DOHH2 (cell line): ENCODE measurements around the gene TFR2.

ENCODE experiments used
- EZH2phosphoT487 ChIP-seq: fragments of 200-600 bp; sonication (generic); IDR thresholded peaks from 2 replicates; pipeline ENCODE4 v1.6.1; 2017; ENCODE audit warnings: borderline replicate concordance, mild to moderate bottlenecking, antibody characterized with exemption, low read length, moderate library complexity, mixed read lengths
- TF ChIP-seq, protein P1 (sequence below): fragments of 200-600 bp; sonication (generic); IDR thresholded peaks from one replicate; pipeline ENCODE4 v1.5.1; 2014; ENCODE audit warnings: antibody characterized with exemption, mild to moderate bottlenecking, low read depth, low read length; ENCODE audit not compliant: poor library complexity, severe bottlenecking

DNA sequence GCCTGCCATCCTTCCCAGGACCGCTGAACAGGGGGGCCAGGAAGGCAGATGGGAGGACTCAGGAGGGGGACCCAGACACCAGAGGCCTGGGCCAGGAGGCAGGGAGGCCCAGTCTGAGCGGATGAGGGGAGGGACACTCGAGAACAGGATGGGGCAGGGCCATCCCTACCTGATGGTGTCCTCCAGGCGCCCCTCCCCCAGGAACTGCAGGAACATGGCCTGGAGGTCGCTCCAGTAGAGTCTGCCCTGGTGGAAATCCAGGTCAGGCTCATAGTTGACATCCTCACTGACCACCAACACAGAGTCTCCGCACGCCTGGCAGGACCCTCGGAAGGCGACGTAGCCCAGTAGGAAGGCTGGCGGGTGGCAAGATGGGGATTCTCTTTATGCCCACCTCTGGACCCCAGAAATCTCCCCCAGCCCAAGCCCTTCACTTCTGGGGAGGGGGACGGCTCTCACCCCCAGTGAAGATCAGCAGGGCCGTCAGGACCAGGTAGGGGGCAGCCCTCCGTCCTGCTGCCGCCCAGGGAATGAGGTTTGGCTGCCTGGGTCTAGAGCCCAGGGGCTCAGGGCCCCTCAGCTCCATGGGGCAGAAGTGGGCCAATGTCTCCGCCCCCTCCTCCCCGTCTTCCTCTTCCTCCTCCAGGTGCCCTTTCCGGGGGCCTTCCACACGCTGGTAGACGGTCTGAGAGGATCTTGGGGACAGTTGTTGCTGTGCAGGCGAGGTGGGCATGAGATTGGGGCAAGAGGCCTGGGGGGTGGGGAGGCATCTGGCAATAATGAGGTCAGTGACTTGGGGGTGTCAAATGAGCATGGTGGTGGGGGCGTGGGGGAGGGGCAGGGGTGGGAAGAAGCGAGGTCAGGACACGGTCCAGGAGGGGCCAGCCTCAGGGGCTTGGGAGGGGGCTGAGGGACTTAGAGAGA is 573 bp downstream of the TFR2 start:
- TF ChIP-seq, protein P1, sequence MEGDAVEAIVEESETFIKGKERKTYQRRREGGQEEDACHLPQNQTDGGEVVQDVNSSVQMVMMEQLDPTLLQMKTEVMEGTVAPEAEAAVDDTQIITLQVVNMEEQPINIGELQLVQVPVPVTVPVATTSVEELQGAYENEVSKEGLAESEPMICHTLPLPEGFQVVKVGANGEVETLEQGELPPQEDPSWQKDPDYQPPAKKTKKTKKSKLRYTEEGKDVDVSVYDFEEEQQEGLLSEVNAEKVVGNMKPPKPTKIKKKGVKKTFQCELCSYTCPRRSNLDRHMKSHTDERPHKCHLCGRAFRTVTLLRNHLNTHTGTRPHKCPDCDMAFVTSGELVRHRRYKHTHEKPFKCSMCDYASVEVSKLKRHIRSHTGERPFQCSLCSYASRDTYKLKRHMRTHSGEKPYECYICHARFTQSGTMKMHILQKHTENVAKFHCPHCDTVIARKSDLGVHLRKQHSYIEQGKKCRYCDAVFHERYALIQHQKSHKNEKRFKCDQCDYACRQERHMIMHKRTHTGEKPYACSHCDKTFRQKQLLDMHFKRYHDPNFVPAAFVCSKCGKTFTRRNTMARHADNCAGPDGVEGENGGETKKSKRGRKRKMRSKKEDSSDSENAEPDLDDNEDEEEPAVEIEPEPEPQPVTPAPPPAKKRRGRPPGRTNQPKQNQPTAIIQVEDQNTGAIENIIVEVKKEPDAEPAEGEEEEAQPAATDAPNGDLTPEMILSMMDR, result no peak
- no peak for TF ChIP-seq EZH2phosphoT487
